Glutamatergic neuron (in vitro differentiated cells): ENCODE results near the gene SLC14A1. TPM values are rescaled to one million over a fixed set of nuclear protein-coding genes. Genes with fewer than 3 reads are reported as not detected.

Experiments
- DNase-seq: peaks from one replicate; pipeline ENCODE4 v3.0.0; 2022
- H3K27ac Mint-ChIP-seq: one replicate; pipeline ENCODE4 v1.8.0; 2020; ENCODE audit warnings: mild to moderate bottlenecking, mixed read lengths, inconsistent platforms; ENCODE audit not compliant: unreplicated experiment
- H3K27me3 Mint-ChIP-seq: one replicate; pipeline ENCODE4 v1.8.0; 2020; ENCODE audit warnings: mild to moderate bottlenecking, moderate library complexity, mixed read lengths, inconsistent platforms; ENCODE audit not compliant: unreplicated experiment
- H3K36me3 Mint-ChIP-seq: one replicate; pipeline ENCODE4 v1.8.0; 2020; ENCODE audit warnings: mild to moderate bottlenecking, mixed read lengths, inconsistent platforms; ENCODE audit not compliant: unreplicated experiment
- H3K4me1 Mint-ChIP-seq: one replicate; pipeline ENCODE4 v1.8.0; 2020; ENCODE audit warnings: mild to moderate bottlenecking, low read depth, mixed read lengths, inconsistent platforms; ENCODE audit not compliant: unreplicated experiment
- H3K4me3 Mint-ChIP-seq: one replicate; pipeline ENCODE4 v1.8.0; 2020; ENCODE audit warnings: mild to moderate bottlenecking, mixed read lengths, inconsistent platforms; ENCODE audit not compliant: unreplicated experiment
- H3K9me3 Mint-ChIP-seq: one replicate; pipeline ENCODE4 v1.8.0; 2020; ENCODE audit warnings: mild to moderate bottlenecking, moderate library complexity, mixed read lengths, inconsistent platforms; ENCODE audit not compliant: unreplicated experiment
- total RNA-seq: library from RNA; stranded (reverse); fragmentation: NEBNext Ultra II Directional; extraction: Animal tissue kit (Norgen Biotek cat#: 25700); gene quantifications from one replicate; pipeline ENCODE4 v1.2.1, GENCODE V29; 2021; ENCODE audit not compliant: unreplicated experiment
- TF ChIP-seq, protein P1 (sequence below): fragments of 200-600 bp; sonication (generic); IDR thresholded peaks from one replicate; pipeline ENCODE4 v1.5.0; 2021; ENCODE audit not compliant: partially characterized antibody, unreplicated experiment

SLC14A1 gene
- total RNA-seq, 1 donor from 2014 or later: not detected

GRCh38 chr18:45782662-45783061 is 58.7 kb downstream of the SLC14A1 start:
- H3K36me3 Mint-ChIP-seq: no peaks in the 10 kb centered on the region
- H3K4me1 Mint-ChIP-seq: no peaks in the 10 kb centered on the region
- no peak overlapping the region for H3K27ac Mint-ChIP-seq
- H3K27me3 Mint-ChIP-seq: peaks cover 2% of the 10 kb centered on the region
- DNase-seq: no peak
- TF ChIP-seq, protein P1, sequence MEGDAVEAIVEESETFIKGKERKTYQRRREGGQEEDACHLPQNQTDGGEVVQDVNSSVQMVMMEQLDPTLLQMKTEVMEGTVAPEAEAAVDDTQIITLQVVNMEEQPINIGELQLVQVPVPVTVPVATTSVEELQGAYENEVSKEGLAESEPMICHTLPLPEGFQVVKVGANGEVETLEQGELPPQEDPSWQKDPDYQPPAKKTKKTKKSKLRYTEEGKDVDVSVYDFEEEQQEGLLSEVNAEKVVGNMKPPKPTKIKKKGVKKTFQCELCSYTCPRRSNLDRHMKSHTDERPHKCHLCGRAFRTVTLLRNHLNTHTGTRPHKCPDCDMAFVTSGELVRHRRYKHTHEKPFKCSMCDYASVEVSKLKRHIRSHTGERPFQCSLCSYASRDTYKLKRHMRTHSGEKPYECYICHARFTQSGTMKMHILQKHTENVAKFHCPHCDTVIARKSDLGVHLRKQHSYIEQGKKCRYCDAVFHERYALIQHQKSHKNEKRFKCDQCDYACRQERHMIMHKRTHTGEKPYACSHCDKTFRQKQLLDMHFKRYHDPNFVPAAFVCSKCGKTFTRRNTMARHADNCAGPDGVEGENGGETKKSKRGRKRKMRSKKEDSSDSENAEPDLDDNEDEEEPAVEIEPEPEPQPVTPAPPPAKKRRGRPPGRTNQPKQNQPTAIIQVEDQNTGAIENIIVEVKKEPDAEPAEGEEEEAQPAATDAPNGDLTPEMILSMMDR: no peak
- H3K9me3 Mint-ChIP-seq: no peaks in the 10 kb centered on the region
- H3K4me3 Mint-ChIP-seq: no peak overlapping the region

DNA sequence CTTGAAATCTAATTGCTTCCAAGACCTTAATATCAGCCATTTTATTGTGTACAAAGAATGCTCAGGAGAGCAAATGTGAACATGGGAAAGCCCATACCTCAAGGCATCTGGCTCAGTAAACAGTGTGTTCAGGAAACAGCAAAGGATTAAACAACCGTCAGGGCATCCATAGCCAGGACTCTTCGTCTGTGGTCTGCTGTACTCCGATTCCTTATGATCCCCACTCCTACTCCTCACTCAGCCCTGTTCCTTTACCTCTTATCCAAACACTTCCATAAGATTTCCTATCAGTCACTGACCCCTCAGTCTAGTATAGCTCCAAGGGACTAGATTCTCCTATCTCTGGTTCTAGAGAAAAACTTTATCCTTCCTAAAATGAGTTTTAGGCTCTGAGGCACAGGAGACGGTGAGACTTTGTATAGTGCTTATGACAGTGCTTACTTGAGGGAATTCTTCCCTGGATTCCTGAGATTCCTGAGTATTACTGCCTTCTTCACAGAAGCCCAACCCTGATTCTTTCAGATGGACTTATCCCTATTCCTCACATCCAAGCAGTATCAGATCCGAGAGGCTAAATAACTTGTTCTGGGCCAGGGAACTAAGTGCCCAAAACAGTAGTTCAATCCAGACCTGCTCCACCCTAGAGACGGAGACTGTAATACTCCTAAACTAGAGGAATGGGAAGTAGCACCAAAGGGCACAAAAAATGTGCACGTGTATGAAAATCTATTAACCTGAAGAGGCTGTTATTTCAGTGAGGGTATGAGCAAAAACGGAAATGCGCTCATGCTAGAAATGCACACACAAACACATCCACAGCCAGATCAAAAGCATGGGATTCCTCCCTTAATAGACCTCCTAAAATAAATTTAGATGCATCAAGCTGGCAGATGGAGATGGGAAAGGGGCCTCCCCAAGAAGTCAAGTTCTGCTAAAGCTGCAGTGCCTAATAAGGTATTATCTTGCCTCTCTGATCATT is 59.4 kb downstream of the SLC14A1 start:
- Mint-ChIP-seq H3K27ac (no peak overlapping the region), H3K36me3 (no peaks in the 10 kb centered on the region), H3K4me1 (no peaks in the 10 kb centered on the region), H3K4me3 (no peak overlapping the region), H3K9me3 (no peaks in the 10 kb centered on the region), H3K27me3 (peaks cover 2% of the 10 kb centered on the region)
- TF ChIP-seq, protein P1: no peak
- DNase-seq: no peak

DNA sequence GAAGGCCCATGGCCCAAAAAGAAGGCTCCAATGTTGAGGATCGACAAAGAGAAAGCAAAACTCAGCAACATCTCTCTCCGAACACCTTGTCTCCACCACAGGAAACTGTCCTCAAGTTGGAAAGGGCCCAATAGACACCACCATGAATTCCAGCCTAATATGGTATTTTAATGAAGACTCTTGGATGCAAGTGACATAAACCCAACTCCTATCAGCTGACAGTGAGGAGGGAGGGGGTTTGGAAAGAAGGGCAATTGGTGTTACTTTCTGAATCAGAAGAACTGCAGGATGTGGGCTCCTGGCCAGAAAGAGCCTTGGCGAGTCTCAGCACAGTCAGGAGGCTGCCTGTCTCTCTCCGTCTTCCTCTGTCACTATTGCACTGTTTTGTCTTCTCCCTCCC is 61.2 kb downstream of the SLC14A1 start:
- no peaks in the 10 kb centered on the region for H3K9me3 Mint-ChIP-seq
- no peaks in the 10 kb centered on the region for H3K36me3 Mint-ChIP-seq
- TF ChIP-seq, protein P1: no peak
- H3K27me3 Mint-ChIP-seq: no peaks in the 10 kb centered on the region
- no peak overlapping the region for H3K4me3 Mint-ChIP-seq
- no peak overlapping the region for H3K27ac Mint-ChIP-seq
- DNase-seq: no peak
- no peaks in the 10 kb centered on the region for H3K4me1 Mint-ChIP-seq

DNA sequence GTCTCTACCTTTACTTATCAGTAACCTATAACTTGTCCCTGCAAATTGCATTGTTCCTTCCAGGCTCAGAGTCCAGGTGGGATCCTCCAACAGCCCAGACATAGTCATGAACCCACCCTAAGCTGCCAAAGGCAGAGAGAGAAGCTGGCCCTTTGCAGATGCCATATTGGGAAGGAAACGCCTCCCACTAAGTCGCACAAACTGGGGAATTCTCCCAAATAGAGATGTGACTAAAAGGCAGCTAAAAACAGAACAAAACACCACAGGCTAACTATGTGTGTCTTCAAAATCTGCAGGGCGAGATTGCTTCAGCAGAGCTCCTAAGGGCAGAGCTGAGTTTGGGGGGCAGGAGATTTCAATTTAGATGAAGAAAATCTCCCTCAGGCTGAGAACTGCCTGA is 63.0 kb downstream of the SLC14A1 start:
- Mint-ChIP-seq H3K36me3 (no peaks in the 10 kb centered on the region), H3K4me3 (no peak overlapping the region), H3K4me1 (no peaks in the 10 kb centered on the region), H3K27me3 (no peaks in the 10 kb centered on the region), H3K9me3 (no peaks in the 10 kb centered on the region), H3K27ac (no peak overlapping the region)
- DNase-seq: no peak
- TF ChIP-seq, protein P1: no peak

GRCh38 chr18:45787346-45787745 is 63.4 kb downstream of the SLC14A1 start:
- TF ChIP-seq, protein P1: no peak
- DNase-seq: no peak
- H3K4me3 Mint-ChIP-seq: no peak overlapping the region
- no peak overlapping the region for H3K27ac Mint-ChIP-seq
- no peaks in the 10 kb centered on the region for H3K27me3 Mint-ChIP-seq
- no peaks in the 10 kb centered on the region for H3K36me3 Mint-ChIP-seq
- no peaks in the 10 kb centered on the region for H3K4me1 Mint-ChIP-seq
- H3K9me3 Mint-ChIP-seq: no peaks in the 10 kb centered on the region
